Spinal cord (tissue), 10 donors: ENCODE measurements around the gene PLEKHA5. TPM values are rescaled to one million over a fixed set of nuclear protein-coding genes. Genes with fewer than 3 reads are reported as not detected.
A peak's percentile ranks its signal among the peaks of the same experiment; 100 is the strongest.

Source experiments
- DNase-seq, 6 donors: peaks; one replicate each; pipeline versions ENCODE4 v3.0.0 to v3.0.0-alpha.2; 2013 to 2015; ENCODE audit warnings: low spot score in 6 of 6, low read depth in 4 of 6
- H3K27ac ChIP-seq: one replicate; pipeline ENCODE4 v1.5.1; 2013; ENCODE audit warnings: low read depth, low read length, control low read depth
- H3K27me3 ChIP-seq: one replicate; pipeline ENCODE4 v1.6.1; 2013; ENCODE audit warnings: low read length; ENCODE audit not compliant: control insufficient read depth, insufficient read depth
- H3K36me3 ChIP-seq: one replicate; pipeline ENCODE4 v1.6.1; 2013; ENCODE audit warnings: low read length; ENCODE audit not compliant: control insufficient read depth, insufficient read depth
- H3K4me1 ChIP-seq: one replicate; pipeline ENCODE4 v1.6.1; 2013; ENCODE audit warnings: low read length; ENCODE audit not compliant: control insufficient read depth, insufficient read depth
- H3K4me3 ChIP-seq: one replicate; pipeline ENCODE4 v1.5.1; 2013; ENCODE audit warnings: low read depth, low read length, control low read depth
- H3K9me3 ChIP-seq: one replicate; pipeline ENCODE4 v1.6.1; 2013; ENCODE audit warnings: low read length; ENCODE audit not compliant: control insufficient read depth, insufficient read depth
- WGBS: methylation state at CpG from one replicate; pipeline ENCODE4 v1.1.5; 2013; ENCODE audit warnings: missing lambda C conversion rate; ENCODE audit not compliant: insufficient coverage; 5-methylcytosine and 5-hydroxymethylcytosine counted together
- polyA plus RNA-seq, 2 donors: library from polyadenylated mRNA; unstranded; fragments of 120-200 nt; gene quantifications; one replicate each; pipeline ENCODE4 v1.2.1, GENCODE V29; 2013; ENCODE audit not compliant: insufficient read length in 2 of 2
- total RNA-seq, 2 donors: library from RNA; depleted of rRNA in 1 of 2; stranded (reverse); fragments of 120-200 nt in 1 of 2; fragments of >200 nt in 1 of 2; gene quantifications; one replicate each; pipeline versions ENCODE4 v1.2.3 to v1.2.4, GENCODE V29; 2013 to 2014
- donor health status: healthy.

Gene PLEKHA5
- total and polyA plus RNA-seq, 4 donors, result 44.5 to 81.6 (median 49.4) TPM

DNA sequence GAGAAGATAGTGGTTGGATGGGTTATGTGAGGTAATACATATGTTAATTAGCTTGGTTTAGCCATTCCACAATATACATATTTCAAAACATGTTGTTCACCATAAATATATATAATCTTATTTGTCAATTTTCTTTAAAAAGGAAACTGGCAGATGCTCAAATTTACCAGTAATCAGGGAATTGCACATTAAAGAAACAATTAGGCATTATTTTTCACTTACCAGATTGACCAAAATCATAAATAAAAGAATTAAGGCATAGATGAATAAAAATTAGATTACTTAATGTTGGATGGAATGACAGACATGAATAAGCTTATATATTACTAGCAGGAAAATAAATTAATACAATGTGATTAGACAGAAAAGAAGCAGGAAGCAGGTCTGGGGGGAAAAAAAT is 147.2 kb downstream of the PLEKHA5 start:
- Histone ChIP-seq H3K9me3 (no peaks in the 10 kb centered on the region), H3K27me3 (no peaks in the 10 kb centered on the region), H3K4me1 (no peaks in the 10 kb centered on the region), H3K36me3 (peaks cover 13% of the 10 kb centered on the region), H3K4me3 (no peak overlapping the region), H3K27ac (no peak overlapping the region)
- no peak for DNase-seq

DNA sequence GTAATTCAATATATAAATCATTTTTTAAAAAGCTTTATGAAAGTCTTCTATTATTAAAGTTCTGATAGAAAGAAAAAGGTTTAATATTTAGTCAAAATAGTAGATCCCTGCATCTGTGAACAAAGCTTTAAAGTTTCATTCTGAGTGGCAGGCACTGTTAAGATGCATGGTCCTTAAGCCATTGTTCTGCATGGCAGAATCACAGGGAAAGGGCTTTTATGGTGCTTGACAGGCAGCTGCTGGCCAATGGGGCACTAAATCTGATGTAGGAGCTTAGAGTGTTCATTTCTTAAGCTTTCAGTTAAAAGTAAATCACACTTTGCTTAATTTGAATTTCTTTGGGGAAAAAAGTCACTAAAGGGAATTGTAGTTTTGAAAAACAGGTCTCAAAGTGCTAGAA is 148.2 kb downstream of the PLEKHA5 start:
- H3K9me3 ChIP-seq, result no peaks in the 10 kb centered on the region
- DNase-seq, result no peak
- no peak overlapping the region for H3K27ac ChIP-seq
- H3K36me3 ChIP-seq, result peaks cover 14% of the 10 kb centered on the region
- H3K4me3 ChIP-seq, result no peak overlapping the region
- no peaks in the 10 kb centered on the region for H3K27me3 ChIP-seq
- H3K4me1 ChIP-seq, result no peaks in the 10 kb centered on the region

DNA sequence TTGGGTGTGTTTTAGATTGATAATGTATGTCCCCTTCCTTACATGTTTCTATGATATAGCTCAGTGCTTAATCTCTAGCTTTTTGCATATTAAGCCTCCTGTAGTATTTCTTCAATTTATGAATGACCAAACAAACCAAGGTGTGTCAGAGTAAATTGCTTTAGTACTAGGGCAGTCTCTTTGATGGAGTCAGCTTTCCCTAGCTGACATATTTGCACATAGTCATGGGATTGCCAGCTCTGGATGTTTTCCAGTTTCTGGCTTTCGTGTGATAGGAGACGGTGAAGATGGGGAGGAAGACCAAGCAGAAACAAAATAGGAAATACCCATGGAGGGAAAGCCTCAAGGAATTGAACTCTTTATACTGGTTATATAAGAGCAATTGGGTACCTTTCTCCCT is 148.9 kb downstream of the PLEKHA5 start:
- WGBS, result no CpG with 5 or more reads among the region's 2 CpGs
- H3K36me3 ChIP-seq, result peaks cover 14% of the 10 kb centered on the region
- no peak for DNase-seq
- H3K27me3 ChIP-seq, result no peaks in the 10 kb centered on the region
- H3K9me3 ChIP-seq, result no peaks in the 10 kb centered on the region
- no peaks in the 10 kb centered on the region for H3K4me1 ChIP-seq
- H3K27ac ChIP-seq, result no peak overlapping the region
- H3K4me3 ChIP-seq, result no peak overlapping the region

DNA sequence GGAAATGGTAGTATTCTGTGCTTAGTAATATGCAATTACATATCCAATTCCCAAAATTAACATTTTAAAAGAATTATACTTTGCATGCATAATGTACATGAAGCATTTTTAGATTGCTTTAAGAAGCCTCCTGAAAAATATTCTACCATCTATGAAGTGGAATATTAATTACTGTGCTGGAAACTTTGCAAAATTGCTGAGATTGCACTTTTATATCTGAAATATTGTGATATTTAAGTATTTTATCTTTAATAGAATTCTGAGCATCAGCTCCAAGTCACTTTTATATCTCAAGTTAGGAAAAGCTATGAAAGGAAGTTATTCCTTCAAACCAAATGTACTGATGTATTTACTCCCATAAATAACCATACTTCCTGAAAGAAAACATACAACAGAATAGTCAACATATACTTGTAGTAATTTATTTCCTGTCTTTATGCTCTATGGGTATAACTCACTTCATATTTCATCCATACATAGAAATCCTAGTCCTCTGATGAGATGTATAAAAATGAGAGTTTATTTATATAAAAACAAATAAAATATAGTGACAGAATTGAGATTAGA is 152.7 kb downstream of the PLEKHA5 start:
- H3K36me3 ChIP-seq, result peaks cover 13% of the 10 kb centered on the region
- H3K9me3 ChIP-seq, result no peaks in the 10 kb centered on the region
- H3K27ac ChIP-seq, result no peak overlapping the region
- no peaks in the 10 kb centered on the region for H3K27me3 ChIP-seq
- no peak for DNase-seq
- no peaks in the 10 kb centered on the region for H3K4me1 ChIP-seq
- no peak overlapping the region for H3K4me3 ChIP-seq

DNA sequence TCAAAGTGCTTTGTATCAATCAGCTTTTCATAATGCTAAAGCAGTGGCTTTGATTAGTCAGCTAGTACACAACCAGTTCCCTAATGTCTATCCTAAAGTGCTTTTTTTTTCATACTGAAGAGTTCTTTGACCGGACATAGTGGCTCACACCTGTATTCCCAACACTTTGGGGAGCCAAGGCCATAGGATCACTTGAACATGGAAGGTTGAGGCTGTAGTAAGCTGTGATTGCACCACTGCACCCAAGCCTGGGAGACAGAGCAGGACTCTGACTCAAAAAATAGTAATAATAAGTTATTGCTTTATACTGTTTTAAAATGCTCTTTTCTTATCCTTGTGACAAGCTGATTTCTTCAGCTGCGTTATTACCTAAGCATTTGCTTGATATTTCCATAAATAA is 155.1 kb downstream of the PLEKHA5 start:
- no peaks in the 10 kb centered on the region for H3K27me3 ChIP-seq
- no peak overlapping the region for H3K27ac ChIP-seq
- no CpG with 5 or more reads among the region's 2 CpGs for WGBS
- no peaks in the 10 kb centered on the region for H3K4me1 ChIP-seq
- H3K4me3 ChIP-seq, result no peak overlapping the region
- DNase-seq, result no peak
- peaks cover 13% of the 10 kb centered on the region for H3K36me3 ChIP-seq
- H3K9me3 ChIP-seq, result no peaks in the 10 kb centered on the region

DNA sequence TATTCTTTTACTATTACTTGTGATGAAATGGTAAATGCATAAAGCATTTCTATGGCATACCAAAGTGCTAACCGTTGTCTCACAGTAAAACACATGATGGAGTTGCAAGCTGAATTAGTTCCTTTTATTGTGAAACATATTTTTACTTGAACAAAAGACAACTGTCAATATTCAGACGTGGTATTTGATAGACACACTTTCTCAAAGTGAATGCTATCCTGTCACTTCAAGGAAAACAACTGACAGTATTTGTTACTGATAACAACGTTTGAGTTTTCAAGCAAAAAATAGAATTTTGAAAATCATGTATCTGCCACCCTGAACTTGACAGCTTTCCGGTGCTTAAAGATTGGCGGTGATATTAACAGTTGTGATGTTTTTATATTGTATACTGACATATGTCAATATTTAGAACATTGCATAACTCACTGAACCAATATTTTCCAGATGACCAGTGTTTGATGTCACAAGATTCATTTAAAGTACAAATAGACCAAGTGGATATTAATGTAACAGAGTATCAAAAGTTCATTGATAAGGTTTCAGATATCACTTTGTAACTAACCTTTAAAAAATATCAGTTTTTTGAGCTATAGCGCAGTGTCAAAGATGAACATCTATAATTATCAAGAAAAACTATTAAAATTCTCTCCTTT is 156.4 kb downstream of the PLEKHA5 start:
- 43% methylated on average over 1 of the region's 6 CpGs for WGBS
- Histone ChIP-seq H3K27me3 (no peaks in the 10 kb centered on the region), H3K27ac (no peak overlapping the region), H3K4me3 (no peak overlapping the region), H3K4me1 (no peaks in the 10 kb centered on the region), H3K36me3 (peaks cover 13% of the 10 kb centered on the region), H3K9me3 (no peaks in the 10 kb centered on the region)
- no peak for DNase-seq

DNA sequence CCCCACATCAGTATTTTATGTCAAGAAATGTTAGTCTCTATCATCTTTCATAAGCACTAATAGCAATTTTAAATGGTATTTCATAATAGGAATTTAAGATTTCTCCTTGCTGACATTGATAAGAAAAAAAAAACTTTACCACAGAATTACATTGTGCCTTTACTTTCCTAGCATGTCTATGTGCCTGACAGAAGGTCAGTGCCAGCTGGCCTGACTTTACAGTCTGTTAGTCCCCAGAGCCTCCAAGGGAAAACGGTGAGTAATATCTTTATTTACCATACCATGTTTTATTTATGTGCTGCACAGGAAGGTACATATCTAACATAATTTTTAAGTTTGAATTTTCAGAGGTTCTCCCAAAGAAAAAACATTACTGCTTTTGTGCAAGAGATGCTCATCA is 157.8 kb downstream of the PLEKHA5 start:
- H3K9me3 ChIP-seq, result no peaks in the 10 kb centered on the region
- H3K4me1 ChIP-seq, result no peaks in the 10 kb centered on the region
- WGBS, result no CpG with 5 or more reads among the region's 1 CpG
- H3K36me3 ChIP-seq, result peaks cover 9% of the 10 kb centered on the region
- no peak overlapping the region for H3K4me3 ChIP-seq
- DNase-seq, result no peak
- H3K27ac ChIP-seq, result no peak overlapping the region
- H3K27me3 ChIP-seq, result no peaks in the 10 kb centered on the region

DNA sequence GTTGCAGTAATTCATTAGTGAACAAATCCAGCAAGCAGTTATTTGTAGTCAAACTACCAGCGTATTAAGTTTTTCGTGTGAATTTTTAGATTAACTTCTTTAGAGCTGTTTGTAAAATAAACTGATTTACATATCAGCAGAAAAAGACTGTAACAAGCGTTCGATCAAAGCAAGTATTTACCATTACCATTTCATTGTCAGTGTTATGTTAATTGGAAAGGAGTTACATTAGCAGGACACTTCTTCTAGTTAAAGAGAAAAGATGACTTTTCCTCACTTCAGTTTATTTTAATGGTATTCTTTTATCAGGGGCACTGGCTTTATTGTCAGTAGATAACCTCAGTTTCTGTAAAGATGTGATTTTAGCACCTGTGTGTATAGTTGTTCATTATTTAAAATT is 158.6 kb downstream of the PLEKHA5 start:
- DNase-seq, result no peak
- no peak overlapping the region for H3K4me3 ChIP-seq
- no CpG with 5 or more reads among the region's 4 CpGs for WGBS
- H3K4me1 ChIP-seq, result no peaks in the 10 kb centered on the region
- no peaks in the 10 kb centered on the region for H3K27me3 ChIP-seq
- no peak overlapping the region for H3K27ac ChIP-seq
- no peaks in the 10 kb centered on the region for H3K9me3 ChIP-seq
- H3K36me3 ChIP-seq, result peaks cover 9% of the 10 kb centered on the region

DNA sequence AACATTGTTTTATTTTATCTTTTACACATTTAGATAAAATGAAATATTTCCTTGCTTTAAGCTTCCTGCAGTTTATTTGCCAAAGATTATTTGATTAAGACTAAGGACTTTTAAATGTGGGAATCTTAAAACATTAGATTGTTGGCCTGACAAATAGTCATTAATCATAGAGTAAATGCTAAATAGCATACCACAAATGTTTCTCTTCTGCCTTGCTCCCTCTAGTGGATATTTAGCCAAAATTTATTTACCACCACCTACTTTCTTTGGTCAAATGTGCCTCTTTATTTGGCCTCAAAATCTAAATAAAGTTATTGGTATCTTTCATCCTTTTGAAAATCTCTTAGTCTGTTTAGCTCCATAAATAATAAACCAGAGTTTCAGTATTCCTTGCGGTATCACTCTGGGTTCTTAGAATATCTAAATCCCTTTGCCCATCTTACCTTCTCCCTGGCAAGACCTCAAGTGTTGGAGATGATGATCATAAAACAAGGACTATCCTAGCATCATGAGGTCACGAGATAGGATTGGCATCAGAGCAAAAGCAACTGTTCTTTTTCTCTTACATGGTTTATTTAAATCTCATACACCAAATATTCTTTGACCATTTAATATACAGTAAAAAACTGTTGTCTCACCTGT is 159.2 kb downstream of the PLEKHA5 start:
- Histone ChIP-seq H3K27me3 (no peaks in the 10 kb centered on the region), H3K4me1 (no peaks in the 10 kb centered on the region), H3K27ac (no peak overlapping the region), H3K4me3 (no peak overlapping the region), H3K9me3 (no peaks in the 10 kb centered on the region), H3K36me3 (peaks cover 9% of the 10 kb centered on the region)
- DNase-seq, result peak in 3 of 6 donors; percentile 11 to 66 (median 45)
- no CpG with 5 or more reads among the region's 2 CpGs for WGBS
